H1 (cell line): ENCODE data around the gene LRP8. TPM values are rescaled to one million over a fixed set of nuclear protein-coding genes. Genes with fewer than 3 reads are reported as not detected.

Experiments used
- CTCF ChIA-PET: fragments of 300-600 bp; sonication (Branson Sonifier 250); formaldehyde crosslinking; loops from one replicate; lab custom pipeline; 2021; ENCODE audit not compliant: partially characterized antibody; lab: Charles Lee
- POLR2A ChIA-PET: fragments of 300-600 bp; sonication (Branson Sonifier 250); formaldehyde crosslinking; loops from one replicate; lab custom pipeline; 2021; ENCODE audit warnings: inconsistent platforms; ENCODE audit not compliant: partially characterized antibody; lab: Charles Lee
- DNase-seq, 2 experiments: peaks; one replicate each; pipeline versions ENCODE4 v3.0.0 to v3.0.0-alpha.2; 2010 to 2022; ENCODE audit warnings: low spot score in 2 of 2, low read depth in 1 of 2, mixed read lengths in 1 of 2
- FAIRE-seq: peaks from 2 replicates; lab custom pipeline; 2011; peaks lifted over from hg19 to GRCh38; lab: Jason Lieb, UNC
- H2AFZ ChIP-seq: 2 replicates; pipeline ENCODE4 v1.8.1; 2012; ENCODE audit warnings: low read length, inconsistent platforms
- H2AK5ac ChIP-seq: 2 replicates; pipeline ENCODE4 v1.6.1; 2013; ENCODE audit warnings: low read depth, low read length
- H2BK120ac ChIP-seq: replicated peaks from 2 replicates; pipeline ENCODE3; 2013; ENCODE audit warnings: low read depth, low read length, inconsistent platforms
- H2BK12ac ChIP-seq: 2 replicates; pipeline ENCODE4 v1.6.1; 2013; ENCODE audit warnings: low read depth, low read length
- H2BK15ac ChIP-seq: 2 replicates; pipeline ENCODE4 v1.6.1; 2013; ENCODE audit warnings: low read length
- H2BK20ac ChIP-seq: 2 replicates; pipeline ENCODE4 v1.6.1; 2013; ENCODE audit warnings: low read length
- H2BK5ac ChIP-seq: 2 replicates; pipeline ENCODE4 v1.6.1; 2013; ENCODE audit warnings: low read depth, low read length
- H3K14ac ChIP-seq: 2 replicates; pipeline ENCODE4 v1.6.1; 2013; ENCODE audit warnings: inconsistent platforms; ENCODE audit not compliant: insufficient read length
- H3K18ac ChIP-seq: 2 replicates; pipeline ENCODE4 v1.6.1; 2013; ENCODE audit warnings: low read length; ENCODE audit errors: extremely low read depth
- H3K23ac ChIP-seq: 2 replicates; pipeline ENCODE4 v1.6.1; 2013; ENCODE audit warnings: inconsistent platforms; ENCODE audit not compliant: insufficient read length
- H3K23me2 ChIP-seq: 2 replicates; pipeline ENCODE4 v1.6.1; 2013; ENCODE audit warnings: low read depth, low read length
- H3K27ac ChIP-seq: 2 replicates; pipeline ENCODE4 v1.6.1; 2011; ENCODE audit warnings: low read depth, low read length, inconsistent platforms
- H3K27me3 ChIP-seq, 4 experiments: replicated peaks in 1 of 4; 1 replicate in 1 of 4; 2 replicates in 3 of 4; pipeline versions ENCODE4 v1.6.1 to v1.8.1; 2011 to 2013; ENCODE audit warnings: low read length in 3 of 4, mild to moderate bottlenecking in 3 of 4, inconsistent platforms in 2 of 4, mixed read lengths in 2 of 4, moderate library complexity in 1 of 4; ENCODE audit not compliant: control insufficient read depth in 3 of 4, insufficient read depth in 3 of 4; ENCODE audit errors: extremely low read depth in 1 of 4
- H3K36me3 ChIP-seq, 4 experiments: 2 replicates each; pipeline versions ENCODE4 v1.6.1 to v1.8.1; 2011 to 2013; ENCODE audit warnings: mild to moderate bottlenecking in 4 of 4, low read length in 3 of 4, moderate library complexity in 2 of 4, control low read depth in 1 of 4, inconsistent platforms in 1 of 4; ENCODE audit not compliant: insufficient read depth in 4 of 4, control insufficient read depth in 2 of 4
- H3K4ac ChIP-seq: replicated peaks from 2 replicates; pipeline ENCODE3; 2013; ENCODE audit warnings: low read length, low read depth, mixed read lengths, inconsistent platforms; ENCODE audit not compliant: insufficient read length
- H3K4me1 ChIP-seq, 4 experiments: replicated peaks in 1 of 4; 1 replicate in 1 of 4; 2 replicates in 3 of 4; pipeline versions ENCODE4 v1.6.1 to v1.8.1; 2011 to 2013; ENCODE audit warnings: low read length in 3 of 4, inconsistent platforms in 2 of 4, mixed read lengths in 1 of 4; ENCODE audit not compliant: insufficient read depth in 4 of 4, control insufficient read depth in 3 of 4
- H3K4me2 ChIP-seq, 2 experiments: 2 replicates each; pipeline versions ENCODE4 v1.6.1 to v1.8.1; 2011 to 2013; ENCODE audit warnings: low read depth in 2 of 2, low read length in 2 of 2, control low read depth in 1 of 2, inconsistent platforms in 1 of 2, mild to moderate bottlenecking in 1 of 2; ENCODE audit not compliant: insufficient read depth in 1 of 2
- H3K4me3 ChIP-seq, 4 experiments: fragments of 200-600, 300-600 bp in 1 of 4; sonication (generic), shearing (Covaris generic), sonication (Bioruptor Twin) in 1 of 4; 2 replicates each; pipeline versions ENCODE4 v1.5.1 to v1.8.1; 2011 to 2016; ENCODE audit warnings: low read length in 4 of 4, low read depth in 3 of 4, control low read depth in 2 of 4, inconsistent platforms in 2 of 4, mild to moderate bottlenecking in 2 of 4, mixed read lengths in 1 of 4, moderate library complexity in 1 of 4; ENCODE audit not compliant: insufficient read depth in 2 of 4; ENCODE audit errors: extremely low read depth in 1 of 4
- H3K56ac ChIP-seq: replicated peaks from 2 replicates; pipeline ENCODE3; 2013; ENCODE audit warnings: low read depth, mild to moderate bottlenecking, mixed read lengths, low read length, inconsistent platforms; ENCODE audit not compliant: insufficient read length
- H3K79me1 ChIP-seq: 2 replicates; pipeline ENCODE4 v1.6.1; 2013; ENCODE audit warnings: low read depth, low read length, control low read depth
- H3K79me2 ChIP-seq, 2 experiments: 2 replicates each; pipeline versions ENCODE4 v1.6.1 to v1.8.1; 2012 to 2013; ENCODE audit warnings: low read length in 2 of 2, mild to moderate bottlenecking in 2 of 2, inconsistent platforms in 1 of 2; ENCODE audit not compliant: insufficient read depth in 2 of 2, control insufficient read depth in 1 of 2
- H3K9ac ChIP-seq, 4 experiments: replicated peaks in 1 of 4; 1 replicate in 1 of 4; 2 replicates in 3 of 4; pipeline versions ENCODE4 v1.6.1 to v1.8.1; 2011 to 2013; ENCODE audit warnings: low read depth in 3 of 4, low read length in 3 of 4, control low read depth in 2 of 4, mild to moderate bottlenecking in 2 of 4, moderate library complexity in 2 of 4, inconsistent platforms in 1 of 4; ENCODE audit errors: extremely low read depth in 1 of 4
- H3K9me3 ChIP-seq, 2 experiments: 2 replicates each; pipeline versions ENCODE4 v1.6.1 to v1.8.1; 2012 to 2013; ENCODE audit warnings: mild to moderate bottlenecking in 2 of 2, moderate library complexity in 2 of 2, control low read depth in 1 of 2, inconsistent platforms in 1 of 2, low read depth in 1 of 2, low read length in 1 of 2, mixed read lengths in 1 of 2; ENCODE audit not compliant: insufficient read depth in 2 of 2
- H4K20me1 ChIP-seq, 2 experiments: replicated peaks in 1 of 2; 2 replicates each; pipeline versions ENCODE3 to v1.8.1; 2011 to 2013; ENCODE audit warnings: inconsistent platforms in 2 of 2, low read length in 2 of 2, mild to moderate bottlenecking in 1 of 2; ENCODE audit not compliant: insufficient read depth in 2 of 2, control insufficient read depth in 1 of 2
- H4K5ac ChIP-seq: 2 replicates; pipeline ENCODE4 v1.6.1; 2013; ENCODE audit warnings: low read length, low read depth, mixed read lengths, inconsistent platforms; ENCODE audit not compliant: insufficient read length
- H4K8ac ChIP-seq: 2 replicates; pipeline ENCODE4 v1.8.0; 2013; ENCODE audit warnings: mild to moderate bottlenecking, moderate library complexity, low read length, inconsistent platforms; ENCODE audit not compliant: insufficient read depth; ENCODE audit errors: extremely low read depth
- H4K91ac ChIP-seq: replicated peaks from 2 replicates; pipeline ENCODE3; 2013; ENCODE audit warnings: low read length, mixed read lengths, inconsistent platforms; ENCODE audit not compliant: insufficient read length
- ASH2L ChIP-seq: fragments of 200-600, 300-600 bp; sonication (generic); IDR thresholded peaks from one replicate; pipeline ENCODE4 v1.7.1; 2017; ENCODE audit warnings: low read length
- BCL11A ChIP-seq, 2 experiments: IDR thresholded peaks; one replicate each; pipeline ENCODE4 v1.6.1; 2011; ENCODE audit warnings: low read depth in 2 of 2, low read length in 2 of 2, mild to moderate bottlenecking in 2 of 2
- BRCA1 ChIP-seq: IDR thresholded peaks from 2 replicates; pipeline ENCODE4 v1.6.1; 2012; ENCODE audit warnings: low read depth, low read length, improper control_type of control experiment
- CHD2 ChIP-seq: IDR thresholded peaks from 2 replicates; pipeline ENCODE4 v1.6.1; 2012; ENCODE audit warnings: low read length, improper control_type of control experiment
- GABPA ChIP-seq: IDR thresholded peaks from 2 replicates; pipeline ENCODE4 v1.6.1; 2011; ENCODE audit warnings: mild to moderate bottlenecking, low read length, moderate library complexity, borderline replicate concordance; ENCODE audit not compliant: insufficient read depth
- KDM4A ChIP-seq: IDR thresholded peaks from one replicate; pipeline ENCODE4 v1.7.1; 2012; ENCODE audit warnings: low read depth, mild to moderate bottlenecking, moderate library complexity, low read length, inconsistent platforms; ENCODE audit not compliant: severe bottlenecking
- NANOG ChIP-seq: IDR thresholded peaks from 2 replicates; pipeline ENCODE4 v1.6.1; 2011; ENCODE audit warnings: low read length, low read depth, mild to moderate bottlenecking, inconsistent platforms; ENCODE audit not compliant: insufficient read depth, poor library complexity, severe bottlenecking
- RFX5 ChIP-seq: IDR thresholded peaks from 2 replicates; pipeline ENCODE4 v1.6.1; 2011; ENCODE audit warnings: low read depth, low read length, improper control_type of control experiment, borderline replicate concordance
- SP1 ChIP-seq: IDR thresholded peaks from 2 replicates; pipeline ENCODE4 v1.6.1; 2011; ENCODE audit warnings: low read depth, low read length
- SUZ12 ChIP-seq: fragments of 200-600 bp; sonication (generic); IDR thresholded peaks from 2 replicates; pipeline ENCODE4 v1.6.1; 2012; ENCODE audit warnings: mild to moderate bottlenecking, inconsistent platforms, low read length, moderate library complexity, mixed read lengths
- WGBS, 2 experiments: shearing (Covaris generic) in 1 of 2; methylation state at CpG; one replicate each; pipeline versions ENCODE4 v1.1.6 to v1.1.7; 2013 to 2015; ENCODE audit warnings: low lambda C conversion rate in 2 of 2, mixed read lengths in 2 of 2, inconsistent platforms in 1 of 2, low coverage in 1 of 2, missing lambda C conversion rate in 1 of 2; ENCODE audit not compliant: insufficient replicate concordance in 2 of 2, insufficient coverage in 1 of 2, insufficient read length in 1 of 2; ENCODE audit errors: extremely low coverage in 1 of 2, missing lambda C conversion rate in 1 of 2; 5-methylcytosine and 5-hydroxymethylcytosine counted together
- polyA plus RNA-seq, 7 experiments: library from polyadenylated mRNA; depleted of rRNA in 3 of 7; stranded (reverse) in 5 of 7; unstranded in 2 of 7; fragments of >200 nt in 5 of 7; fragments of 200-250 nt in 2 of 7; gene quantifications; 1 replicate in 5 of 7; 2 replicates in 1 of 7; 4 replicates in 1 of 7; pipeline versions ENCODE4 v1.2.1 to v1.2.3, GENCODE V29; 2011 to 2013; ENCODE audit warnings: missing spikeins in 2 of 7, mixed read lengths in 2 of 7
- total RNA-seq: library from RNA; stranded (reverse); fragmentation: NEBNext Ultra II Directional; extraction: Animal tissue kit (Norgen Biotek cat#: 25700); gene quantifications from 2 replicates; pipeline ENCODE4 v1.2.1, GENCODE V29; 2021

The LRP8 gene
- total and polyA plus RNA-seq, 2 of the 8 experiments (the other 6 are each of a cell fraction or from before 2014, with no cell fraction given): 63.2 to 66.4 TPM

GRCh38 chr1:53349369-53349835 lies 21.5 kb upstream of the LRP8 start:
- no peak overlapping the region for H2BK20ac ChIP-seq
- ChIA-PET POLR2A (interaction anchor here (1.2 kb wide), 1 partner anchor 15 kb away, joined by 3 read pairs; no protein-coding TSS in a partner anchor), CTCF (interaction anchor here (0.6 kb wide), 1 partner anchor 82 kb away, joined by 4 read pairs; no protein-coding TSS in a partner anchor)
- H4K20me1 ChIP-seq: no peaks in the 10 kb centered on the region
- H2BK120ac ChIP-seq: no peak overlapping the region
- no peaks in the 10 kb centered on the region for H3K79me2 ChIP-seq
- no peak overlapping the region for H3K4me3 ChIP-seq
- H3K23ac ChIP-seq: no peak overlapping the region
- no peak overlapping the region for H2BK5ac ChIP-seq
- no peak overlapping the region for H3K14ac ChIP-seq
- no peak overlapping the region for H4K8ac ChIP-seq
- peaks cover 0 to 7% (median 1%) of the 10 kb centered on the region in 4 experiments; a peak in 1 of 7 replicates for H3K4me1 ChIP-seq
- no peak overlapping the region for H3K27ac ChIP-seq
- no peak overlapping the region for H3K18ac ChIP-seq
- H4K5ac ChIP-seq: no peak overlapping the region
- H3K36me3 ChIP-seq: no peaks in the 10 kb centered on the region
- no peak overlapping the region for H3K9ac ChIP-seq
- H3K4me2 ChIP-seq: no peak overlapping the region
- H3K27me3 ChIP-seq: peaks cover 0 to 3% (median 0%) of the 10 kb centered on the region in 4 experiments; a peak in 2 of 7 replicates
- no peak overlapping the region for H2BK12ac ChIP-seq
- H3K56ac ChIP-seq: no peak overlapping the region
- no peak overlapping the region for H2BK15ac ChIP-seq
- H2AK5ac ChIP-seq: 0 out of 2 replicates have a peak overlapping the region, but pooled peaks have one; percentile 26
- no peaks in the 10 kb centered on the region for H3K9me3 ChIP-seq
- FAIRE-seq (no peak), DNase-seq (peak in 1 of 2 experiments; percentile 37)
- H3K79me1 ChIP-seq: no peaks in the 10 kb centered on the region
- H4K91ac ChIP-seq: no peak overlapping the region
- no peaks in the 10 kb centered on the region; the same call in 1 of the 2 replicates for H3K23me2 ChIP-seq
- no peak overlapping the region for H3K4ac ChIP-seq
- no peak overlapping the region for H2AFZ ChIP-seq
- 74% methylated on average over 4 of the region's 5 CpGs; no CpG with 5 or more reads in 1 of the 2 experiments for WGBS, 2 experiments
- no peak for TF ChIP-seq BRCA1
- TF ChIP-seq RFX5: no peak
- TF ChIP-seq GABPA: no peak
- no peak for TF ChIP-seq SP1
- TF ChIP-seq CHD2: no peak
- TF ChIP-seq SUZ12: no peak
- TF ChIP-seq BCL11A (IDR thresholded peaks at IDR 0.05; ENCODE audit: low read depth in 2 of 2, low read length in 2 of 2): no peak
- no peak for TF ChIP-seq KDM4A
- no peak for TF ChIP-seq ASH2L
- no peak for TF ChIP-seq NANOG
